GM21619 (cell line): ENCODE results near the gene CHST14.

Experiments used
- ATAC-seq: cut with Tn5 transposase; IDR thresholded peaks from one replicate; pipeline ENCODE4 v1.9.1; 2021; ENCODE audit not compliant: unreplicated experiment

Gene CHST14, protein sequence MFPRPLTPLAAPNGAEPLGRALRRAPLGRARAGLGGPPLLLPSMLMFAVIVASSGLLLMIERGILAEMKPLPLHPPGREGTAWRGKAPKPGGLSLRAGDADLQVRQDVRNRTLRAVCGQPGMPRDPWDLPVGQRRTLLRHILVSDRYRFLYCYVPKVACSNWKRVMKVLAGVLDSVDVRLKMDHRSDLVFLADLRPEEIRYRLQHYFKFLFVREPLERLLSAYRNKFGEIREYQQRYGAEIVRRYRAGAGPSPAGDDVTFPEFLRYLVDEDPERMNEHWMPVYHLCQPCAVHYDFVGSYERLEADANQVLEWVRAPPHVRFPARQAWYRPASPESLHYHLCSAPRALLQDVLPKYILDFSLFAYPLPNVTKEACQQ

DNA sequence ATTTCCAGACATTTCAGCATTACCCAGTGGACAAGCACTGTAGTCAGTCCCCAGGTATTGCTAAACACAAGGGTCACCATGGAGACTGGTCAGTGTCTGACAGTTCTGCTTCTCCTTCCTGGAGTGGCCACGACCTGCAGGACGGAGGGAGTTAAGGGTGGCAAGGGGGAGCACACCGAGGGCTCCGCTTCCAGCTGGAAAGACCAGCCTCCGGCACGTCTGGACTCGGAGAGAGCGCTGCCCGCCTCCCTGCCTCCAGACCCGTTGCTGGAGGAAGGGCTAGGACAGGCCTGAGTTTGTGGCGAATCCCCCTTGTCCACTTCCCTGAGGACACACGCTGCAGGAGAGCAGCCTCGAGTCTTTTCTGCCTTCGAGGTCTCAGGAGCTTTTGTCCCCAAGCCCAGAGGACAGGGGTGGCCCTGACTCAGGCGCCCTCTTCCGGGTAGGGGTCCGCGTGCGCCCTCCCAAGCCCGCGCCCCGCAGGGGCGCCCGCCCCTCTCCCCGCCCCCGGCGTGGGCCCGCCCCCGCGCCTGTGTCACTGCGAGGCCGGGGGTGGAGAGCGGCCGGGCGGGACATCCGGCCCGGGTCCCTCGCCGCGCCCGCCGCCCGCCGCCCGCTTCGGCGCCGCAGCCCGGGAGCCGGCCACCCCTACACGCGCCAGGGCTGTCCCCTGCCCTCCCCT lies at the start of gene CHST14:
CHST14 (plus strand) TSS at position 562 of the 682 bp plus-strand sequence. CDS start 230 bp downstream, outside the sequence.
- ATAC-seq = peak; percentile 63

DNA sequence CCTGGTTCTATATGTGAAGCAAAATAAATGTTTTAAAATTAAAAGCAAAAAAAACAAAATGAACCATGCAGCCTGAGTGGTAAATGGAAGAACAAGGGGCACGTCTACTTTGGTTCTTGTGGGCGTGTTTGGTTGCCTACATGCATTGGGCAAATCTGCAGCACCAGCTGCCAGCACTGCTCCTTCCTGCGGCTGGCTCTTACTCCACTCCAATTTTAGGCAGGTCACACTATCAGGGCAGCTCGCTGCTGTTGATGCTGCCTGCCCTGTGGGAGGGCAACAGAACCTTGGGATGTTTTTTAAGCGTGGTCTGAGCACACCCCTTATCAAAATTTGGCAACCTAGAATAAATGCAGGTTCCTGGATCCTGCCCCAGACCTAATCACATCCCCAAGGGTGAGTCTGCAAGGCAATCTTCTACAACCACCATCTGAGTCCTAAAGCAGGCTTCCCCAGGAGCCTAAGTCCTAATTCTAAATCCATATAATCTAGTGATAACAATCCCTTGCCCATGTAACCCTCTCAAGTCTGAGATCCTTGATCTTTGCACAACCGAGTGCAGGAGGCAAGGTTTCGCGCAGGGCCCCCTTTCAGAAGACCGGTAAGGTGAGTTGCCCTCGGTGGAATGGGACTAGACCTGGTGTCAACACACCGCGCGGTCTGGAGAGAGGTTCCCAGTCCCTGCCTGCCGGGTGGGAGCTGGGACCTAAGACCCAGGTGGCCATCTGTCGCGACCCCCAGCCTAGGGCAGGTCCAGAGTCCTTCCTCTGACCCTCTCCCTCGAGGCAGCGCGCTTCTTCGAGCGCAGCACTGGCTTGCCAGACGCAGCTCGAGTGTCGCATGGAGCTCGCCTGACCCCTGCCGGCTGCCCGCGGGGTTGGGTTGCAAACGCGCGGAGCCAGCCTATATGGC lies 49.3 kb upstream of the CHST14 start:
- no peak for ATAC-seq

DNA sequence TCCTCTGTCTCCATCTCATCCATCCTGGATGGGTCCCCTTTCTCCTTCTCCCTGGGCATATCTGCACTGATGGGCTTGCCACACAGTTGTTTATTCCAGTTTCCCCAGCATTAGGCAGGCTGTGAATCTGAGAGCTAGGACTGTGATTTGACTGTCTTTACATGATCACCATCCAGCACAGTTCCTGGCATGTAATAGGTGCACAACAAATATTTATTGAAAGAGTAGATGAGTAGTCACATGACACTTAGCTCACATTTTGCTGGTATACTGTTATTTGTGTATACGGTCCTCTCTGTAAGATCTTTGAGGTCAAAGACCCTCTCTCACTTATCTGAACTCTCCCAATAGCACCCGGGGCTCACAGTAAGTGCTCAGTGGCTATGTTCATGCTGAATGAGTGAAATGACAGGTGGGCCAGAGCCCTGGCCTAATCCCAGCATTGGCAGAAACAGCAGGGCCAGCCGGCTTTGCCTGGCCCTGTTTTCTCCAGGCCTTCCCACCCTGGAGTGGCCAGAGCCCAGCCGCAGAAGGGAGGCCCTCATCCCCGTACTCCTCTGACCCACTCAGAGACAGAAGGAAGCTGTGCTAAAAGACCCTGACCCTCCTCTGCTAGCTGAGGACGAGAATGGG lies 46.2 kb upstream of the CHST14 start:
- no peak for ATAC-seq

DNA sequence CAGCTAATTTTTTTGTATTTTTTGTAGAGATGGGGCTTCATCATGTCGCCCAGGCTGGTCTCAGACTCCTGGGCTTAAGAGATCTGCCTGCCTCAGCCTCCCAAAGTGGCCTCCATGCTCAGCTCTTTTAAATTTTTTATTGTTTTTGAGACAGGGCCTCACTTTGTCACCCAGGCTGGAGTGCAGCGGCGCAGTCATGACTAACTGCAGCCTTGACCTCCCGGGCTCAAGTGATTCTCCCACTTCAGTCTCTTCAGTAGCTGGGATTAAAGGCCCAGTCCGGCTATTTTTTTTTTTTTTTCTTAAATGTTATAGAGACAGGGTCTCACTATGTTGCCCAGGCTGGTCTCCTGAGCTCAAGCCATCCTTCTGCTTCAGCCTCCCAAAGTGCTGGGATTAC lies 45.1 kb upstream of the CHST14 start:
- ATAC-seq = no peak

DNA sequence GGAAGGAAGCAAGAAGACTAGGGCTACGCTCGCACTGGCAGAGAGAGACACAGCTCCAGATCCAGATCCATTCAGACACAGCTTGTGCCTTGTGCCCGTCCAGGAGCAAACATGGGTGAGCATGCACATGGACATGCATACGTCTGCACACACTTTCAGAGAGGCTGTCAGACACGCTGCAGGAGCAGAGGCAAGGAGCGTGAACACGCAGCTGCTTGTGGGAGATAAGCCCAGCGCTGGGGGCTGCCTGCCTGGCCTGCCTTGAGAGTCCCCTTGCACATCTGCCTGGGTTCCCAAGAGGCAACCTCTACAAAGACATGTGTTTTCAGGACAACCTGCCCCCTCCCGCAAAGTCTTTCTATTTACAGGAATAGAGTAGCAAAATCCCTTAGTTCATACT lies 43.6 kb upstream of the CHST14 start:
- no peak for ATAC-seq

DNA sequence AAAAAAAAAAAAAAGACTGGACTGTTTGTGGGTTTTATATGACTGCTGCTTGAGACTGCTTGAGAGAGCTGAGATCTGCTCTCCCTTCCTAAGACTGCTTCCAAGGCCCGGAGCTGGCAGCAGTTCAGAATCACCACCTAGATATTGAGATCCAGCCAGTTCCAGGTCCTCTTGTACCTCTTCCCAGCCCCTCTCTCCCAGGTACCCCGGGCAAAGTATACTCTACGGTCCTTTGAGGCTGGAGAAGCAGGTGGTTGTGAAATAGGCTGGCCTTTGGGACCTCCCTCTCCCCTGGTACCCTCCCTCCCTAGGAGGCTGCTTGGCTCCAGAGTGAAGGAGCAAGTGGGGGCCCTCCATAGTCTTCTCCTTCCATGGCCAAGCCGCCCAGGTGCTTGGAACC lies 42.6 kb upstream of the CHST14 start:
- ATAC-seq = no peak

DNA sequence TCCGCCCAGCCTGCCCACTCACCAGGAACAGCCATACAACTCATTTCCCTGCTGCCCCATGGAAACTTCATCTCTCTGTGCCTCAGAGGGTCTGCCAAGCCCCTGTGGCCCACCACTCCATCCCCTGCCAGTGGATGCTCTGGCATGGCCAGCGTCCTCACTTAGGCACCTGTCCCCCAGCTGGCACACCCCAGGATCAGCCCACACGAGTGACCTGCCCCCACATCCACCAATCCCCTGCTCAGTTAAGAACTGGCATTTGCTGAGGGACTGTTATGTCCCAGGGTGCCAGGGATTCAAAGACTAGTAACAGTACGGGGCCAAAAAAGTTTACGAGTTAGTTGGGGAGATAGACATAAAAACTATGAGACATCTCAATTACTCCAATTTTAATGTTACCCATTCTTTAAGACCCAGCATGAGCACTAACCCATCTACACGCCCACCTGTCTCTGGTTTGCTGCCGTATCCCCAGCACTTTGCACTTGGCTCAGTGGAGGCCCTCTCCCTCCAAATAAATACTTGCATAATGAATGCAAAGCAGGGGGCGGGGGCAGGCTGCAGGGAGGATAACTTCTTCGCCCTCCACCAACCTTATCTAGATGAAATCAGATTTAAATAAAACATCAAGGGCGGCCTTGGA lies 41.6 kb upstream of the CHST14 start:
- no peak for ATAC-seq

DNA sequence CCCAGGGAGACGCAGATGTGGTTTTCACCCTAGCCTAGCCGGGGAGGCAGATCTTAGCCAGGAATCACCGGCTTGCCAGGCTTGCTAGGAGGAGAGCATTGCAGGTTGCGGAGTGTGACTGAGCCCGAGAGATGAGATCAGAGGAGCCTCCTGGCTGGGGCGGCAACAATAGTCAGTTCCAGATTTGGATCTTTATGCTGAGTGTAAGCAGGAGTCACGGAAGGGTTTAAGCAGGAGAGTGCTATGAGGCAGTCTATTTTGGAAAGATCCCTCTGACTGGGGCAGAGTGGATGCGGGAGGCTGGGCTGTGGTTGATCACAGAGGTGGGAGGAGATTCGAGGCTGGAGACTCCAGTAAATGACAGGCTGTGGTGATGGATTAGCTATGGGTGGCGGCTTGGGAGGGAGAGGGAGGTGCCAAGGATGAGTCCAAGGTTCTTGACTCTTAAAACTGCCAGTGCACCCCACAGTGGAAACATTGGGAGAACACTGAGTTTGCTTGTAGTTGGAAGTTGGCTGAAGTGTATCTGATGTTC lies 40.4 kb upstream of the CHST14 start:
- no peak for ATAC-seq

DNA sequence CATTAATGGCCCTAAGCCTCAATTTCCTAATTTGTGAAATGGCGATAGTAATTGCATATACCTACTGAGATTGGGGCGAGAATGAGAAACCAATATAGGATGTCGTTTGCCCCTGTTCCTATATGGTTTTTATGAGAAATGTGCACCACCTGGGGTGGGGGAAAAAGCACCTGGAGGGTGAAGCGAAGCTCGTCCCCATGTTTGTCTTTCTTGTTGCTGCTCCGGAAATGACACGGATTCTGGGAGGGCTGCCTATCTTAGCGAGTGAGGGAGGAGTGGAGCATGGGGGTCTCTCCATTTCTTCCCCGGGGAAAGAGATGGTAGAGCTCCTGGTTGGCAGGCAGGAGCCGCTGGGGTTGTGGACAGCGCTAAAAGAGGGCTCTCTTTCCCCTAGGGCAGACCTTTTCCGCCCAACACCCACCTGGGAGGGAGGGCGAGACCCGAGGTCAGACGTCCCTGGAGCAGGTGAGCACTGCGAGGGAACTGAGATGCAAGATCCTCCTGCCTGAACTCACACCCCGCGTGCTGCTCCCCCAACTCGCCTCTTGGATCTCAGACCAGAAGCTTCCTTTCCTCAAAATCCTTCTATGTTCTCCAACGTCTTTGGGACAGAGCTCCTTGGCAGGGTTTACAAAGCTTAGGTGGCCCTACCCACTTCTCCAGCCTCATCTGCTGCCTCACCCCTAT lies 35.6 kb upstream of the CHST14 start:
- no peak for ATAC-seq

DNA sequence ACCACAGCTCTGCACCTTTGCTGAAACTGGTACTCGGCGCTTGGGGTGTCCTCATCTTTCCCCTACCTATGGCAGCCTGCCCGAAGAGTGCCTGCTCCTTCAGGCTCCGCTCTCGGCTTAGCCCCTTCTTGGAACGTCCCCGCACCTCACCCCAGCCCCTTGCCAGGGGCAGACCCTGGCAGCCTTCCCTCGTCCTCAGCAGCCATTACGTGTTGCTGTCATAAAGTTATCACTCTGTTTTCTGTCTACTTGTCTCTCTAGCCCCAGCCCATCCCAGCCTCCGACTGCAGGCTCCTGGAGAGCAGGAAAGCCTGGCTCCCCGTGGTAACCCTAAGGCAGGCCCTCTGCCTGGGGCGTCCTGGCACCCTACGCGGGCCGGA lies 35.1 kb upstream of the CHST14 start:
- ATAC-seq = no peak

DNA sequence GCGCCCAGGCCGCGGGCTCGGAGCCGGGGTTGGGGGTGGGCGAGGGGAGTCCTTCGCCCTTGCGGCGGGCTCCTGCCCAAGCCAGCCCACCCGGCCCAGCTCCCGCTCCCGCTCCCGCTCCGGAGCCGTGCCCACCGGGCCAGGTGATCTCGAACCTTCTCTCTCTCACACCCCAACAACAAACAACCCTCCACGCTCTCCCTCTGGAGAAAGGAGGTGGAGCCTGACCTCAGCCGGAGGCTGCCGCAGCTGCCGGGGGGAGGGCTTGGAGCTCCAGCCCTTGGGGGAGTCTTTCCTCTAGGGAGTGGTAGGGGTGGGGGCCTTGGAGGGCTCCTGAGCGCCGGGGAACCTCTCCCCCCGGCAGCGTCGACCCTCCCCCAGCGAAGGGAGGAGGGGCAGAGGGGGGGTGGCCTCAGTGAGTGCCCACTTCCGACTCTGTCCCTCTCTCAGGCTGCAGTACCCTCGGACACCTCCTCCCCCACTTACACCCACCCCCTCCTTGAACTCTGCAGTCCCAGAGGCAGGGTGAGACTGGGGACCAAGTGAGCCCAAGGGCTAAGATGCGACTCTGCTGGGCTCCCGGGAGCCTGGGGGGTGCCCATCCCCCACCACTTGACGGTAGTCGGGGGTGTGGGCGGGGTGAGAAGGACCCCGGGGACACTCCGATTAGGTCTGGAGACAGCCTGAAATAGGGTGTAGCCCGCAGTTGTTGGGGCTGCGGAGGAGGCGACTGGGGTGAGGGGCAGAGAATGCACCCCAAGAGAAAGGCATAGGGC lies 34.5 kb upstream of the CHST14 start:
- ATAC-seq = no peak

DNA sequence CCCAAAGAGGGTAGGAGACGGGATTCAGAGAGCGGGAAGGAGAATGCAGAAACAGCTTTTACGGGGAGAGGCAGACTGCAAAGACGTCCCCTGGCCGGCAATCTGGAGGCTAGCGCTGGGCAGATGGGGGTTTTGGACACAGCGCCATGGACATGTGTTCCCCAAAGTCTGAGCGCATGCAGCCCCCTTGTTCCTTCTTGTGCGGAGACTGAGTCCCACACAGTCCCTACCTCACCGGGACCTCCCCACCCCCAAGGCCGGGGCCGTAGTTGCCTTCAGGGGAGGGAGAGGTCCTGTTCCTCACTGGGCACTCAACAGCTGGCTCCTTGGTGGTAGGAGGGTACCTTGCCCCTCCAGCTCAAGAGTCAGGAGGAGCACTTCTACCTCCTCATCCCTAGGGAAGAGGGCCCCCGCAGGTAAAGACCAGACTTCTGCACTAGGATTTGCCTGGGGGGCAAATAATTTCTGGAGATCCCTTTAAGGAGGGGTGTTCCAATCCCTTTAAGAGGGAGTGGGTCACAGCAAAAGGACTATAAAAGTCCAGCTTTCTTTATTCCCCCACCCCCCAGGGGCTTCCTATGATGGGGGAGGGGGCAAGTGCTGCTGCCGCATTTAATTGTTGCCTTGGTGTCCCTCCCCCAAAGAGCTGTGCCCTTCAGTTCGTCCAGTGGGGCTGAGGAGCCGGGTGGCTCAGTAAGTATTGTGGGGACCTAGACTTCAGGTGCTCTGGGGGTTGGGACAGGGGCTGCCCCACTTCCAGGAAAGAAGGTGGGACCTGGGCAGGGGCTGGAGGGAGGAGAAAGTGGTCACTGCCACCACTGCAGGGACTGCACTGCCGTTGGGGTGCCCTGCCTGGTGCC lies 33.7 kb upstream of the CHST14 start:
- ATAC-seq = no peak

DNA sequence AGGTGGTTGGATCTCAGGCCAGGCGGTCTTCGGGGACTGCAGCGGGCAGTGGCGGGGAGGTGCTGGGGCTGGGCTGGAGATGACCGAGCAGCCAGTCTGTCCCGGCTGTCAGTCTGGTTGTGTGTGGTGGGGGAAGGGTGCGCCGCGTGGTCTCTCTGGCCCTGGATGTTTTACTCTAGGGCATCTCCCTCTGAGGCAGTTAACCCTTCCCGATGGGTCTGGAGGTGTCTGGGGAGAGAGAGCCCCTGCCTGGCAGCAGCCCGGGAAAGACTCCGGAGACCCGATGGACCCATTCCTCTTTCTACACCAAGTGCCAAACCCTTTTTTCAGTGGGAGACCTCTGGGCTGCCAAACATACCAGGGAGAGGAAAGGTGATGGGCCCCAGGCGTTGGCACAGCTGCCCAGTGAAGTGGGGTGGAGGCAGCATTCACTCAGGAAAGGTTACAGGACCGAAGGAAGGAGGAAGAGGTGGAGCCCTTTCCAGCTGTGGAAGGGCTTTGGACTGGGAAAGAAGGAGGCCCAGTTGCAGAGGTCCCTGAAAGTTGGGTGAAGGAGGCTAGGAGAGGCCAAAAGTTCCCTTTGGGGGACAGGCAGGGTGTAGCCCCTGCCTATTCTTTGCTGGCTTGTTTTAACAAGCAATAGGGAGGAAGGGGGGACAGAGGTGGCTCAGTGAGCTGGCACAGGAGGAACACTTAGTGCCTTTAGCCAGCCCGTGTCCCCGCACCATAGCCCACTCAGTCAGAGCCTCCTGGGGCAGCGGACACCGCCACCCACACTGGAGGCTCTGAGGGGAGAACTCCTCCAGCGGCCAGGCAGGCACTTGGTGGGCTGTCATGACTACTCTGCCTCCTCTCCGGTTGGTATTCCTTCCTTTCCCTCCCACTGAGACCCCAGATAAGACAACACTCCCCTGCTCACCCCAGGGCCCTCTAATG lies 32.8 kb upstream of the CHST14 start:
- no peak for ATAC-seq

DNA sequence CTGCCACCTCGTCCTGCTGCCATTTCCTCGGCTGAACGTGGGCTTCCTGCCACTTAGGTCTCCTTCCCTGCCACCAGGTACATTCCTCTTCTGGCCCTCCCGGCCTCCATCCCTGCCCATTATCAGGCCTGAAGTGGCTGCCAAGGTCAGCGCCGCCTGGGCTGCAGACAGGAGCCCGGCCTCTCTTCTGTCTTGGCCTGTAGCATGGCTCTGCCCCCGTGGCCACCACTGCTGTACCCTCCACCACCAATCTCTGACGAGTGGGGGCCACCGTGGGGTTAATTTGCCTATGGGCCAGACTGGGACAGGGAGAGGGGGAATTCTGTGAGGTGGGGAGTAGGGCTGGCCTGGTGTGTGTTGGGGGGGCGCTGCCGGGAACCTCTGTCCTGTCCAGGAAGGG lies 32.1 kb upstream of the CHST14 start:
- ATAC-seq = no peak

DNA sequence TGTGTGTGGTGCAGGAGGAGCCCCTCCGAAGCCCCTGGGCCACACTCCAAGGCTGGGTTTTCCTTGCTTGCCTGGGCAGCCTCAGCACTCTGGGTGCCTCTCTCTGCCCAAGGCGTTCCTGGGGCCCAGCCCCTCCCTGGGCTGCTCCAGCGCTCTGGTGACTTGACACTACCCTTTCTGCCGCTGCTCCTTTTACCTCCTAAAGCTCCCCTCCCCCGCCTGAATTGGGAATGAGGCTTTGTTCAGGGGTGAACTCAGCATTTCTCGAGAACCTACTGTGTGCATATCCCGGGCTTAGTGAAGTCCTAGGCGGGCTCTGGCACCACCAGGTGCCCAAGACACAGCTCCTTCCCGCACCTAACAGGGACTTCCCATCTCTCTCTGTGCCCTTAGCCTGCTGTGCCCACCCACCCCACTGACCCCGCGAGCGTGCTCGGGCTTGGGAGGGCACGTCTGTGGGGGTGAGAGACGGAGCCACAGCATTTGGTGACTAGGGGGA lies 31.3 kb upstream of the CHST14 start:
- ATAC-seq = no peak

DNA sequence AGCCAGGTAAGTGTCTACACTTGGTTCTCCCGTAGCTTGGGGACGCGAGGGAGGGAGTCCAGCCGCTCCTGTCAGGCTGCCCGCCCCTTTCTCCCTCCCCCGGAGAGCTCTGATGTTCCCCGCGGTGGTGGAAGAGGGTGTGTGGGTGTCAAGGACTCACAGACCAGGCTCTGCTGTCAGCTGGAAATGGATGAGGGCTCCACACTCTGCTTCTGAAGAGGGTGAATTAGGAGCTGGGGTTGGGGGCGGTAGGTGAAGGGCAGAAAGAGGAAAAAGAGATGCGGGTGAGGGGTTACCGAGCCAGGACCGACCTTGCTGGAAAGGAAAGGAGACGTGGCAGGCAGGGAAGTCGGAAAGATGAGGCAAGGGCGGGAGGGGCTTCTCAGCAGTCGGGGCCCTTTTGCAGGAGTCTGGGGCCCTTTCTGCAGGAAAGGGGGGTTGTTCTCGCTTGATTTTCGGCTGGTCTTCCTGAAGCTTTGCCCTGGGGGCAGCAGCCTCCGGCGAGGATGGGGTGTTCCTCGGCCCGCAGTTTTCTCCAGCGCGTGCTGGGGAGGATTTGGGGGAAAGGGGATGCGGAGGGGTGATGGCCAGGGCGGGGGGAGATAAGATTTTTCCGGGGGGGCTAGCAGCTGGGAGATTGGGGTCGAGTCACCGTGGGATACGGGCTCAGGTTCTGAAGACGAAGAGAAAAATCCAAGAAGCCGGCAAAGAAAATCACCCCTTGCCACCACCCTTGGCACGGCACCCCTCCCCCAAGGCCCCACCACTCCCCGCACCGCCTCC lies 30.6 kb upstream of the CHST14 start:
- ATAC-seq = no peak
